ENCODE data around the gene FAR1.

Gene FAR1

GRCh38 chr11:13778345-13778744, 109.9 kb downstream of the FAR1 start:
- no peak for DNase-seq

- no peak for DNase-seq
Measured at GRCh38 chr11:13781153-13781552, 112.7 kb downstream of the FAR1 start.
